ENCODE results near the gene ZNF567.
"Not testable (repeated sequence)": the region's sequence is repeated elsewhere in the genome, so short reads cannot be mapped to it uniquely, and the experiment has no call there.

The ZNF567 gene

DNA sequence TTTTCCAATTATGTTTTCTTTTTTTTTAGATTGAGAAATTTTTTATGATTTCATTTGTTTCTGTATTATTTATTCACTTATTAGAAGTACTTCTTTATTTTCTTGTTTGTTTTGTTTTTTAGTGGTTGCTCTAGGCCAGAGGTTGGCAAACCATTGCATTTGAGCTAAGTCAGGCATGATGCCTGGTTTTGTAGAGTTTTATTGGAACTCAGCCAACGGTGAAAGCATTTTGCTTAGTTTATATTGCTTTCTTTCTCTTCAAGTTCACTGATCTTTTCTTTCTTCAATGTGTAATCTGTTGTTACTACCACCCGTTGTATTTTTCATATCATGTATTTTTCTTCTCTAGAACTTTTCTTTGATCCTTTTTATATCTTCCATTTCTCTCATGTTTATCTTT, 19.7 kb downstream of the ZNF567 start:
- no peak overlapping the region for H3K4me3 ChIP-seq (ENCODE audit: control insufficient read depth, low read depth, low read length)
- TF ChIP-seq, protein P1, sequence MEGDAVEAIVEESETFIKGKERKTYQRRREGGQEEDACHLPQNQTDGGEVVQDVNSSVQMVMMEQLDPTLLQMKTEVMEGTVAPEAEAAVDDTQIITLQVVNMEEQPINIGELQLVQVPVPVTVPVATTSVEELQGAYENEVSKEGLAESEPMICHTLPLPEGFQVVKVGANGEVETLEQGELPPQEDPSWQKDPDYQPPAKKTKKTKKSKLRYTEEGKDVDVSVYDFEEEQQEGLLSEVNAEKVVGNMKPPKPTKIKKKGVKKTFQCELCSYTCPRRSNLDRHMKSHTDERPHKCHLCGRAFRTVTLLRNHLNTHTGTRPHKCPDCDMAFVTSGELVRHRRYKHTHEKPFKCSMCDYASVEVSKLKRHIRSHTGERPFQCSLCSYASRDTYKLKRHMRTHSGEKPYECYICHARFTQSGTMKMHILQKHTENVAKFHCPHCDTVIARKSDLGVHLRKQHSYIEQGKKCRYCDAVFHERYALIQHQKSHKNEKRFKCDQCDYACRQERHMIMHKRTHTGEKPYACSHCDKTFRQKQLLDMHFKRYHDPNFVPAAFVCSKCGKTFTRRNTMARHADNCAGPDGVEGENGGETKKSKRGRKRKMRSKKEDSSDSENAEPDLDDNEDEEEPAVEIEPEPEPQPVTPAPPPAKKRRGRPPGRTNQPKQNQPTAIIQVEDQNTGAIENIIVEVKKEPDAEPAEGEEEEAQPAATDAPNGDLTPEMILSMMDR (IDR thresholded peaks at IDR 0.05; ENCODE audit: control insufficient read depth, insufficient read depth, low read depth, low read length, missing control alignments), result no peak
- DNase-seq (ENCODE audit: low read depth), result no peak

DNA sequence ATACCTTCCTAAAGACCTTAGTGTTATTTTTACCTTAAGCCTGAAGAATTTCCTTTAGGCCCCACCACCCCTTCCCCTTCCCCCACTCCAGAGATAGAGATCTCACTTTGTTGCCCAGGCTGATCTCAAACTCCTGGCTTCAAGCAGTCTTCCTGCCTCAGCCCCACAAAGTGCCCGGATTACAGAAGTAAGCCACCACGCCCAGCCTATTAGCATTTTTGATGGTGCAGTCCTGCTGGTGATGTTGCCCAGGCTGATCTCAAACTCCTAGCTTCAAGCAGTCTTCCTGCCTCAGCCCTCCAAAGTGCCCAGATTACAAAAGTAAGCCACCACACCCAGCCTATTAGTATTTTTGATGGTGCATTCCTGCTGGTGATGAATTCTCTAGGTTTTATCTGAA, 22.0 kb downstream of the ZNF567 start:
- DNase-seq (ENCODE audit: low read depth), result no peak
- TF ChIP-seq, protein P1 (IDR thresholded peaks at IDR 0.05; ENCODE audit: control insufficient read depth, insufficient read depth, low read depth, low read length, missing control alignments), result no peak
- no peak overlapping the region for H3K4me3 ChIP-seq (ENCODE audit: control insufficient read depth, low read depth, low read length)

DNA sequence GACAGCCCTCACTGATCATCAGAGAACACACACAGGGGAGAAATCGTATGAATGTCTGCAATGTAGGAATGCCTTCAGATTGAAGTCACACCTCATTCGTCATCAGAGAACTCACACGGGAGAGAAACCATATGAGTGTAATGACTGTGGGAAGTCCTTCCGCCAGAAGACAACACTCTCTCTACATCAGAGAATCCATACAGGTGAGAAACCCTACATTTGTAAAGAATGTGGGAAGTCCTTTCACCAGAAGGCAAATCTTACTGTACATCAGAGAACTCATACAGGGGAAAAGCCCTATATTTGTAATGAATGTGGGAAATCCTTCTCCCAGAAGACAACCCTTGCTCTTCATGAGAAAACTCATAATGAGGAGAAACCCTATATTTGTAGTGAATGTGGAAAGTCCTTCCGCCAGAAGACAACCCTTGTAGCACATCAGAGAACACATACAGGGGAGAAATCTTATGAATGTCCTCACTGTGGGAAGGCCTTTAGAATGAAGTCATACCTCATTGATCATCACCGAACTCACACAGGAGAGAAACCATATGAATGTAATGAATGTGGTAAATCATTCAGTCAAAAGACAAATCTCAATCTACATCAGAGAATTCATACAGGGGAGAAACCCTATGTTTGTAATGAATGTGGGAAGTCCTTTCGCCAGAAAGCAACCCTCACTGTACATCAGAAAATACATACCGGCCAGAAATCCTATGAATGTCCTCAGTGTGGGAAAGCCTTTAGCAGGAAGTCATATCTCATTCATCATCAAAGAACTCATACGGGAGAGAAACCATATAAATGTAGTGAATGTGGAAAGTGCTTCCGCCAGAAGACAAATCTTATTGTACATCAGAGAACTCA, 32.5 kb downstream of the ZNF567 start:
- no peak for DNase-seq (ENCODE audit: low read depth)
- H3K4me3 ChIP-seq (ENCODE audit: control insufficient read depth, low read depth, low read length), result no peak overlapping the region
- TF ChIP-seq, protein P1 (IDR thresholded peaks at IDR 0.05; ENCODE audit: control insufficient read depth, insufficient read depth, low read depth, low read length, missing control alignments), result no peak

DNA sequence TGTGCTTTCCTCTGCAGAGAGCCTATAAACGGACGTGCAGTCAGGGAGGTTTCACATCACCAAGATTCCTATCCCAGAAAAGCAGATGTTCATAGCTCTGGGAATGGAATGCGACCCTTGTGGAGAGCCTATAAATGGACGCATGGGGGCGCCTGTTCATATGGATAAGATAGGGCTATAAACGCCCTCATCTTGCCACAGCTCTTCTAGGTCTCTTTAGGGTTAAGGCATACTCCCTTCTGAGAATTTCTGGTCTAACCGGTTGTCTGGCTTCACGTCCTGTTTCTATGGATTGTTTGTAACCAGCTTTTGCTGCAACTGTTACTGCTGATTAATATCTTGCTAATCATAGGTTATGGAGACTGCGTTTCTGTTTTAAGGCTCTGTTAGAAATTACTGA, 48.8 kb downstream of the ZNF567 start:
- not testable (repeated sequence) for DNase-seq (ENCODE audit: low read depth); H3K4me3 ChIP-seq (ENCODE audit: control insufficient read depth, low read depth, low read length)

DNA sequence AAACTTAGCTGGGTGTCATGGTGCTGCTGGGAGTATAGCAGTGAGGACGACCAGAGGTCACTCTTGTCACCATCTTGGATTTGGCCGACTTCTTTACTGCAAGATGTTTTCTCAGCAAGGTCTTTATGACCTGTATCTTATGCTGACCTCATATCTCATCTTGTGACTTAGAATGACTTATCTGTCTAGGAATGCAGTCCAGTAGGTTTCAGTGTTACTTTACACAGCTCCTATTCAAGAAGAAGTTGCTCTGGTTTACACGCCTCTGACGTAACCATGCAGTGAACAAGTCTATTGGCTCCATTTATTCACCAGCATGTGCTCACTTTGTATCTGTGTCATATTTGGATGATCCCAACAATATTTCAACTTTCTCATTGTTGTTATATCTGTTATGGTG, 58.5 kb downstream of the ZNF567 start:
- TF ChIP-seq, protein P1 (IDR thresholded peaks at IDR 0.05; ENCODE audit: control insufficient read depth, insufficient read depth, low read depth, low read length, missing control alignments), result no peak
- DNase-seq (ENCODE audit: low read depth), result no peak
- no peak overlapping the region for H3K4me3 ChIP-seq (ENCODE audit: control insufficient read depth, low read depth, low read length)

DNA sequence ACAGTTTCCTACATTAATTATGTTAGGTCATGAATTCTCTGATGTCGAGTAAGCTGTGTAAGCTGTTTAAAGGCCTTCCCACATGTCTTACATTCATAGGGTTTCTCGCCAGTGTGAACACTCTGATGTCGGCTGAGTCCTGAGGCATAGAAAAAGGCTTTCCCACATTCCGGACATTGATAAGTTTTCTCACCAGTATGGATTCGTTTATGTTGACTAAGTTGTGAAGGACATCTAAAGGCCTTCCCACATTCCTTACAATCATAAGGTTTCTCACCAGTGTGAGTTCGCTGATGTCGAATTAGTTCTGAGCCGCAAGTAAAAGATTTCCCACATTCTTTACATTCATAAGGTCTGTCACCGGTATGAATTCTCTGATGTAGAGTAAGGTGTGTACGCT, 60.3 kb downstream of the ZNF567 start:
- no peak for DNase-seq (ENCODE audit: low read depth)
- no peak overlapping the region for H3K4me3 ChIP-seq (ENCODE audit: control insufficient read depth, low read depth, low read length)
- TF ChIP-seq, protein P1 (IDR thresholded peaks at IDR 0.05; ENCODE audit: control insufficient read depth, insufficient read depth, low read depth, low read length, missing control alignments), result no peak

DNA sequence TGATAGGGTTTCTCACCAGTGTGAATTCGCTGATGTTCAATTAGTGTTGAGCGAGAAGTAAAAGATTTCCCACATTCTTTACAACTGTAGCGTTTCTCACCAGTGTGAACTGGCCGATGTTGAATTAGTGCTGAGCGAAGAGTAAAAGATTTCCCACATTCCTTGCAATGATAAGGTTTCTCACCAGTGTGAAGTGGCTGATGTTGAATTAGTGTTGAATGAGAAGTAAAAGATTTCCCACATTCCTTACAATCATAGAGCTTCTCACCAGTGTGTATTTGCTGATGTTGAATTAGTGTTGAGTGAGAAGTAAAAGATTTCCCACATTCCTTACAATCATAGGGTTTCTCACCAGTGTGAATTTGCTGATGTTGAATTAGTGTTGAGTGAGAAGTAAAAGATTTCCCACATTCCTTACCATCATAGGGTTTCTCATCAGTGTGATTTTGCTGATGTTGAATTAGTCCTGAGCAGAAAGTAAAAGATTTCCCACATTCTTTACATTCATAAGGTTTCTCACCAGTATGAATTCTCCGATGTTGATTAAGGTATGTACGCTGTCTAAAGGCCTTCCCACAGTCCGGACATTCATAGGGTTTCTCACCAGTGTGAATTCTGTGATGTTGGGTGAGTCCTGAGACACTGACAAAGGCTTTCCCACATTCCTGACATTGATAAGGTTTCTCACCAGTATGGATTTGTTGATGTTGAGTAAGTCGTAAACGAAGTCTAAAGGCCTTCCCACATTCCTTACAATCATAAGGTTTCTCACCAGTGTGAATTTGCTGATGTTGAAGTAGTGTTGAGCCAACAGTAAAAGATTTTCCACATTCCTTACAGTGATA, 61.2 kb downstream of the ZNF567 start:
- TF ChIP-seq, protein P1 (IDR thresholded peaks at IDR 0.05; ENCODE audit: control insufficient read depth, insufficient read depth, low read depth, low read length, missing control alignments), result no peak
- H3K4me3 ChIP-seq (ENCODE audit: control insufficient read depth, low read depth, low read length), result no peak overlapping the region
- DNase-seq (ENCODE audit: low read depth), result no peak

DNA sequence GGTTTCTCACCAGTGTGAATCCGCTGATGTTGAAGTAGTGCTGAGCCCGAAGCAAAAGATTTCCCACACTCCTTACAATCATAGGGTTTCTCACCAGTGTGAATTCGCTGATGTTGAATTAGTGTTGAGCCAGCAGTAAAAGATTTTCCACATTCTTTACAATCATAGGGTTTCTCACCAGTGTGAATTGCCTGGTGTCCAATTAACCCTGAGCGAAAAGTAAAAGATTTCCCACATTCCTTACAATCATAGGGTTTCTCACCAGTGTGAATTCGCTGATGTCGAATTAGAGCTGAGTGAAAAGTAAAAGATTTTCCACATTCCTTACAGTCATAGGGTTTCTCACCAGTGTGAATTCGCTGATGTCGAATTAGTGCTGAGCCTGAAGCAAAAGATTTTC, 62.2 kb downstream of the ZNF567 start:
- not testable (repeated sequence) for DNase-seq (ENCODE audit: low read depth); H3K4me3 ChIP-seq (ENCODE audit: control insufficient read depth, low read depth, low read length)
